Stimulated activated CD8-positive, alpha-beta memory T cell treated with anti-CD3 and anti-CD28 coated beads, Interleukin-15, amount 100 ng/mL, for 24 hours (primary cell): ENCODE data around the gene KRTAP3-1.
"Not testable (repeated sequence)": the region's sequence is repeated elsewhere in the genome, so short reads cannot be mapped to it uniquely, and the experiment has no call there.

Experiments used
- DNase-seq: peaks from one replicate; pipeline ENCODE4 v3.0.0-alpha.2; 2020; ENCODE audit warnings: low read depth

KRTAP3-1 gene

GRCh38 chr17:41015454-41015853 lies 6.5 kb upstream of the KRTAP3-1 start:
- no peak for DNase-seq

GRCh38 chr17:41013606-41014005 lies 4.7 kb upstream of the KRTAP3-1 start:
- DNase-seq, result no peak

GRCh38 chr17:41013181-41013580 lies 4.3 kb upstream of the KRTAP3-1 start:
- no peak for DNase-seq

GRCh38 chr17:41012326-41013120 lies 3.6 kb upstream of the KRTAP3-1 start:
- no peak for DNase-seq

- DNase-seq, result no peak
Measured at GRCh38 chr17:41010441-41010840, 1.5 kb upstream of the KRTAP3-1 start.

- no peak for DNase-seq
Measured at GRCh38 chr17:41009936-41010335, 1.0 kb upstream of the KRTAP3-1 start.

GRCh38 chr17:41009301-41009760 lies 403 bp upstream of the KRTAP3-1 start:
- DNase-seq, result no peak

- no peak for DNase-seq
Measured at GRCh38 chr17:41004397-41004796, 4.5 kb downstream of the KRTAP3-1 start.

GRCh38 chr17:41003926-41004325 lies 5.0 kb downstream of the KRTAP3-1 start:
- no peak for DNase-seq

GRCh38 chr17:41002814-41003213 lies 6.1 kb downstream of the KRTAP3-1 start:
- DNase-seq, result no peak

- DNase-seq, result no peak
Measured at GRCh38 chr17:41001795-41002194, 7.1 kb downstream of the KRTAP3-1 start.

GRCh38 chr17:40999563-40999962 lies 9.4 kb downstream of the KRTAP3-1 start, which contains the start of gene KRTAP3-2:
TSS of gene KRTAP3-2 (minus strand) at chr17:40999906. CDS start at chr17:40999853, 53 bp downstream.
- not testable (repeated sequence) for DNase-seq

GRCh38 chr17:40997361-40997760 lies 11.6 kb downstream of the KRTAP3-1 start:
- DNase-seq, result no peak

- no peak for DNase-seq
Measured at GRCh38 chr17:40996829-40997228, 12.1 kb downstream of the KRTAP3-1 start.

GRCh38 chr17:40995116-40995515 lies 13.8 kb downstream of the KRTAP3-1 start:
- no peak for DNase-seq

- no peak for DNase-seq
Measured at GRCh38 chr17:40993839-40994238, 15.1 kb downstream of the KRTAP3-1 start, which contains the start of gene KRTAP3-3. TSS of gene KRTAP3-3 (minus strand) at chr17:40994164. CDS start at chr17:40994097, 67 bp downstream.

- DNase-seq, result no peak
Measured at GRCh38 chr17:40993084-40993483, 15.8 kb downstream of the KRTAP3-1 start.

- DNase-seq, result no peak
Measured at GRCh38 chr17:40992666-40993065, 16.3 kb downstream of the KRTAP3-1 start.

GRCh38 chr17:40986920-40987319 lies 22.0 kb downstream of the KRTAP3-1 start:
- DNase-seq, result no peak

GRCh38 chr17:40984226-40984625 lies 24.7 kb downstream of the KRTAP3-1 start, which contains the start of gene KRT40:
TSS of gene KRT40 (minus strand) at chr17:40984326. CDS start at chr17:40984273, 53 bp downstream.
- no peak for DNase-seq

GRCh38 chr17:40981115-40981514 lies 27.8 kb downstream of the KRTAP3-1 start:
- DNase-seq, result no peak

GRCh38 chr17:40980596-40980995 lies 28.3 kb downstream of the KRTAP3-1 start:
- no peak for DNase-seq

GRCh38 chr17:40980117-40980516 lies 28.8 kb downstream of the KRTAP3-1 start:
- DNase-seq, result no peak
